HG03139 (cell line): ENCODE measurements around the gene NHERF2.

ENCODE experiments used
- ATAC-seq: cut with Tn5 transposase; IDR thresholded peaks from one replicate; pipeline ENCODE4 v1.9.1; 2021; ENCODE audit not compliant: unreplicated experiment

NHERF2 gene

DNA sequence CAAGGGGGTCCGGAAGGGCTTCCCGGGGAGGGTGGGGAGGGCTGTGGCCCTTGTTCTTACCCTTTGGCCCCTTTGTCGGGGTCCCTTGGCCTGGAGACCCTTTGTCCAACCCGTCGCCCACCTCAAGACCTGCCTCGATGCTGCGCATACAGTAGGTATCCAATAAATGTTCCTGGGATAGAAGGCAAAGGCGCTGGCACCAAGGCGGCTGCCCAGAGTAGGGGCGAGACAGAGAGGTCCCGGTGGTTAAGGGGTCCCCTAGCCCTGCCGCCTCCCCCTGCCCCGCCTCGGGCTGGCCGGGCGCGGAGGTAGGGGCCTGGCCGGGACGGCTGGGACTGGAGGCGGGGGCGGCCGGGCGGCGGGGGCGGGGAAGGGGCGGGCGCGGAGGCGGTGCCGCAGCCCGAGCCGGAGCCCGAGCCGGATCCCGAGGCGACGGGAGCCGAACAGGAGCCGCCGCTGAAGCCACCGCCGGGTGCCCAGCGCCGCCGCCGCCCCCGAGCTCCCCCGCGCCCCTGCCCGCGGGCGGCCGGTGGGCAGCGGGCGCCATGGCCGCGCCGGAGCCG, at the start of gene NHERF2:
NHERF2 (plus strand) TSS at position 442 of the 563 bp plus-strand sequence; CDS start at position 546, 104 bp downstream.
- no peak for ATAC-seq

DNA sequence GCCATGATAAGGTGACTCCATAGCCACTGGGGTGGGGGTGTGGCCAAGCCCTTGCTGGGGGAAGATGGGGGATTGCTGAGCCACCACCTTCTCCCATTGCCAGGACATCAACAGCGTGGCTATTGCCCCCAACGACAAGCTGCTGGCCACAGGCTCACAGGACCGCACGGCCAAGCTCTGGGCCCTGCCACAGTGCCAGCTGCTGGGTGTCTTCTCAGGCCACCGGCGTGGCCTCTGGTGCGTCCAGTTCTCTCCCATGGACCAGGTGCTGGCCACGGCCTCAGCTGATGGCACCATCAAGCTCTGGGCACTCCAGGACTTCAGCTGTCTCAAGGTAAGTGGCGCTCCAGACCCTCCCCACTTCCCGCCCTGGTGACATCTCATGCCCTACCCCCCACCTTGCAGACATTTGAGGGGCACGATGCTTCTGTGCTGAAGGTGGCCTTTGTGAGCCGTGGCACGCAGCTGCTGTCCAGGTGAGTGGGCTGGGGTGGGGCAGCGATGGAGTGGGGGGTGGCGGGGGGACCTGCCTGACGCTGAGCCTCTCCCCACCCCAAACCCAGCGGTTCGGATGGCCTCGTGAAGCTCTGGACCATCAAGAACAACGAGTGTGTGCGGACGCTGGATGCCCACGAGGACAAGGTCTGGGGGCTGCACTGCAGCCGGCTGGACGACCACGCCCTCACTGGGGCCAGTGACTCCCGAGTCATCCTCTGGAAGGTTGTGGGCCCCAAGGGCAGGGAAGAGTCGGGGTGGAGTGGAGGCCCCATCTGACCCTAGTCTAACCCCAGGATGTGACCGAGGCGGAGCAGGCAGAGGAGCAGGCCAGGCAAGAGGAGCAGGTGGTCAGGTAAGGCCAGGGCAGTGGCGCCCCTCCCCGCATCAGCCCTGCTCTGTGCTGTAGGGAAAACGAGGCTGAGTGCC, 49.5 kb upstream of the NHERF2 start:
- no peak for ATAC-seq

DNA sequence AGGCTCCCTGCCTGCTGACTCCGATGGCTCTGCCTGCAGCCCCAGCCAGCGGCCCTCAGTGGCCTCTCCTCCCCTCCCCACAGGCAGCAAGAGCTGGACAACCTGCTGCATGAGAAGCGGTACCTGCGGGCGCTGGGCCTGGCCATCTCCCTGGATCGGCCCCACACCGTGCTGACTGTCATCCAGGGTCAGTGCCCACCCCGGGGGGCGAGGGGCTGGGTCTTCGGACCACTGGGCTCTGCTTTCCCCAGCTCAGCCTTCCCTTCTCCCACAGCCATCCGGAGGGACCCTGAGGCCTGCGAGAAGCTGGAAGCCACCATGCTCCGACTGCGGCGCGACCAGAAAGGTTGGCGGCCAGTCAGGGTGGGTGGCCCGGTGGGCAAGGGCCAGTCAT, 48.8 kb upstream of the NHERF2 start:
- no peak for ATAC-seq

DNA sequence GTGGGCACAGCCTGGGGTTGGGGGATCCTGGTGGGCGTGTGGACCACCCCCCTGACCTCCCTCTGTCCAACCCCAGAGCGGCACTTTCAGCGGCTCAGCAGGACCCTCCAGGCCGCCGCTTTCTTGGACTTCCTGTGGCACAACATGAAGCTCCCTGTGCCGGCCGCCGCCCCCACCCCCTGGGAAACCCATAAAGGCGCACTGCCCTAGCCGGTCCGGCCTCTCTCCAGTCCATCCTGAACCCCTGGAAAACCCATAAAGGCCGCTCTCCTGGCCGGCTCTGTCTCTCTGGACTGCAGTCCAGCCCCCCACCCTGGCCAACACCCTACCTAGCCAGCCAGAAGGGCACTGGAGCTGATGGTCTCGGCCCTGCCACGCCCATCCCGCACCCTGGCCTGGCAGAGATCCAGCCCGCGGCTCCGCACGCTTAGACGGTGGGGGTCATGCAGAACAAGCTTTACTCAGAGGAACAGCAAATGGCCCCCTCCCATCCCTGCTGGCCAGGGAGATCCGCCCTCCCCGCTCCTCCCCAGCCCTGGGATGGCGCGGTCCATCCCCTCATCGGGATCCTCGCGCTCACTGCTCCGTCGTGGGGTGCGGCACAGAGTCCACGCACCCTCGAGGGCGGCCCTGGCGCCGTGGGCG, 48.1 kb upstream of the NHERF2 start:
- no peak for ATAC-seq

DNA sequence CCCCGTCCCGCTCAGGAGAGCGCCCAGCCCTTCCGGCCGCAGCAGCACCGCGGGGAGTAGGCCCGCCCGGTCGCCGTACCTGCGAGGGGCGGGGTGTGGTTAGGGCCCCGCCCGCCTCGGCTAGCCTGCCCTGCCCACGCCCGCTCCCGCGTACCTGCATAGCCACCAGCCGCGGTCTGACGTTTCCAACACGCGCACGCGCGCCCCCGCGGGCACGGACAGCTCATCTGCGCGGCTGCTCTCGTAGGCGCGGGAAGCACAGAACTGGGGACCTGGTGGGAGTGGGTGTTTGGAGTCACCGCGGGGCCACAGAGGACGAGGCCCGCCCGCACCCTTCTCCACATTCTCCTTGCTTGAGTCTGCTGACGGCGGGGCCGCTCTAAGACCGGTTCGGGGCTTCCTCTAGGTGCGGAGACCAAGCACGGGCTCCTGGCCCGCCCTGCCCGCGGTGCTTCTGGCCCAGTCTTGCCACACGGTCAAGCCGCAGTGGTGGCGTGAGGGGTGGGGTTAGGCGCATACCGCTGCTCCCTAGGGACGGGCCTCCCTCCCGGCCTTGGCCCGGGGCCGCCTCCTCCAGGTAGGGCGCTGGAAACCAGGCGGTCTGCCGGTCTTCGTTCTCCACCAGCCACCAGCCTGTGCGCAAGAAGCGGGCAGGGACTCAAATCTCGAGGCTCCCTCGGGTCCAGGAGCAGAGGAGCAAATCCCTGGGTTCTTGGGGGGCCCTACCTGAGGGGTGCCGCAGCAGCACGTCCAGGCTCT, 47.3 kb upstream of the NHERF2 start:
- ATAC-seq: no peak

DNA sequence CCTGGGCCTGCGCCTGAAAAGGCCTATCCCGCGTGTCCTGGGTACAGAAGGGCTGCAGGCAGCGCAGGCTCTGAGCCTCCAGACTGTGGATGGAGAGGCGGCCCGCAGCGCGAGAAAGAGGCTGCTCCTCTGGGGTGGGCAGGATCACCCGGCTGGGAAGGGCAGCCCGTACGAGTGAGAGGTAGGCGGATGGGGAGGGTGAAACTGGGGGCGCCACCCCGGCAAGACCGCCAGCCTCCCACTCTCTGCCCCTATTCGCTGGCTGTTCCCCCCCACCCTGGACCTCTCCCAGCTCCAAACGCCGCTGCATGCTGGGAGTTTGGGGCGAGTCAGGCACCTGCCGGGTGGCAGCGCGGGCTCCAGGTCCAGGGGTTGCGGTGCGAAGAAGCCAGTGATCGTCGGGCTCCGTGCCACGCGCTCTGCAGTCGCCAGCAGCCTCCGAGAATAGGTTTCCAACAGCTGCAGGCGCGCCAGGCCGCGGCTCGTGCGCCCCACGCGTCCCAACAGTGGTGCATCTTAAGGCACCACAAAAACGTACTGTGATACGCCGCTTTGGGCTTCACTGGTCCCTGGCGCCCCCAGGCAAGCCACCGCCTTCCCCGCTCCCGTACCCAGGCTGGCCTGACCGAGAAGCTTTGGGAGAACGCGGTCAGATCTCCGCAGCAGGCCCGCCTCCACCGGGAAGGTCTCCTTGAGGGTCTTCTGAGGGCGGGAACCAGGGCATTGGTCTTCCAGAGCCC, 46.5 kb upstream of the NHERF2 start:
- no peak for ATAC-seq

DNA sequence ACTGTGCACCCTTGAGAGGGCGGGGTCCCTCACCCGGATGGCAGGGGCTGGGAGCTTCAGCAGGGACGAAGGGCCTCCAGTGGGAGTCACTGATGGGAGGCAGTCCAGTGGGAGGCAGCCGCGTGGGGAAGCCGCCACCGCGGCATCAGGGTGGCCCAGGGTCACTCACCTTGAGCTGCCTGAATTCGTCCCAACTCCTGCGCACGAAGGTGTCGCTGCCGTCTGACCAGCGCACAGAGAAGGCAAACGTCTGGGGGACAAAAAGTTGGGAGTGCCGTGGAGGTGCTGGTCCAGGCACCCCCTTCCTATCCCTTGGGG, 46.0 kb upstream of the NHERF2 start:
- ATAC-seq: no peak

DNA sequence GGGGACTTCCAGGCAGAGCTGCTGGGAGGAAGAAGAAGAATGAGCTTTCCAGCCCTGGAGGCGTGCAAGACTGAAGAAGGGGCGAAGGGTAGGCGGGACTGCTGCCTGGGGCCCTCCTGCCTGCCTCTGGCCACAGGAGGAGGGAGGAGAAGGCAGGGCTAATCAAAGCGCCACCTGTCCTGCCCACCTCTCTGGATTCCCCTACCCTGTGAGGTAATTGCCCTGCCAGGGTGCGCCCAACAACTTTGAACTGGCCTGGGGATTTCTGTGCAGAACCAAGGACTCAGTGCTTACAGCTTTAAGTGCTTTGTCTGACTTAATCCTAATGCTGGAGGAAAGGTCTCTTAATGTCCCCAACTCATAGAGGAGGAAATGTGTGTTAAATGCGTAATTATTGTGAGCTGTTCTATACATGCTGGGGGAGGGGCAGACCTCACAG, 45.3 kb upstream of the NHERF2 start, which contains the start of gene NOXO1:
NOXO1 (minus strand) TSS at position 72 of the 439 bp plus-strand sequence. CDS start 290 bp downstream, outside the sequence.
- no peak for ATAC-seq

DNA sequence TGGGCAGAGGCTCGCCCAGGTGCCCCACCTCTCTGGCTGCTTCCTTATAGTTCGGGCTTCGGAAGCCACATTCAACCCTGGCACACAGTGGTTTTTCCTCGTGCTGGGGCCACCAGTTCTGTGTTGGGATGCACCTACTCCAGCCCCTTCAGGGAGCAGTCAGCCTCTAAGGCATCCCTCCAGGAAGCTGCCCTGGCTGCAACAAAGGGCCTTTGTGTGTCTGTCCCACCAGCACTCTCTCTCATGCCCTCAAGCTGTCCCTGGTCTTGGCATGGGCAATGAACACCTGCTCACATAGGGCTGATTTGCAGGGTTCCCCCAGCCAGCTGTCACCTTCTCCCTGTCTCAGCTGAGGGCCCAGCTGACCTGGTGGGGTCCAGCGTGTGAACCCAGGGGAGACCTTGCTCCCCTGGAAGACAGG, 44.7 kb upstream of the NHERF2 start:
- ATAC-seq: no peak

DNA sequence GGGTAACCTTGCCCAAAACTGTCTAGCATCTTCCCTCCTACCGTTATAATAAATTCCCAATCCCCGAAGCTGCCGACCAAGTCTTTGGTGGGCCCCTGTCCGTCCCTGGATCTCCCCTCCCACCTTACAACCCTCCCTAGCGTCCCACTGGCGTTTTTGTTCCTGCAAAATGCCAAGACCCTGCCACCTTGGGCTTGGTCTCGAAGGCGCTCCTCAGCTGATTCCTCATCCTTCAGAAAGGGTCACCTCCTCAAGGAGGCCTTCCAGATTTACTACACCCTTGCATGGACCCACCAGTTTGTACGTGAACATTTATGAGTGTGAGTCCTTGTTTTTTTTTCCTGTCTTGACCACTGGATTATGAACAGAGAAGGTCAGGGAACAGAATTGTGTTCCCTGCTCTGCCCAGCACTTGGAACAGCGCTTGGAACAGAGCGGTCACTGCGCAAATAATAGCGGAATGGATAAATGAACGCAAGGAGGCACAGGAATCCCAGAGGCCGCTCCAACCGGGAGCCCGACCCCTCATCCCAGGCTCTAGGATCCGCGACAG, 43.6 kb upstream of the NHERF2 start:
- no peak for ATAC-seq

DNA sequence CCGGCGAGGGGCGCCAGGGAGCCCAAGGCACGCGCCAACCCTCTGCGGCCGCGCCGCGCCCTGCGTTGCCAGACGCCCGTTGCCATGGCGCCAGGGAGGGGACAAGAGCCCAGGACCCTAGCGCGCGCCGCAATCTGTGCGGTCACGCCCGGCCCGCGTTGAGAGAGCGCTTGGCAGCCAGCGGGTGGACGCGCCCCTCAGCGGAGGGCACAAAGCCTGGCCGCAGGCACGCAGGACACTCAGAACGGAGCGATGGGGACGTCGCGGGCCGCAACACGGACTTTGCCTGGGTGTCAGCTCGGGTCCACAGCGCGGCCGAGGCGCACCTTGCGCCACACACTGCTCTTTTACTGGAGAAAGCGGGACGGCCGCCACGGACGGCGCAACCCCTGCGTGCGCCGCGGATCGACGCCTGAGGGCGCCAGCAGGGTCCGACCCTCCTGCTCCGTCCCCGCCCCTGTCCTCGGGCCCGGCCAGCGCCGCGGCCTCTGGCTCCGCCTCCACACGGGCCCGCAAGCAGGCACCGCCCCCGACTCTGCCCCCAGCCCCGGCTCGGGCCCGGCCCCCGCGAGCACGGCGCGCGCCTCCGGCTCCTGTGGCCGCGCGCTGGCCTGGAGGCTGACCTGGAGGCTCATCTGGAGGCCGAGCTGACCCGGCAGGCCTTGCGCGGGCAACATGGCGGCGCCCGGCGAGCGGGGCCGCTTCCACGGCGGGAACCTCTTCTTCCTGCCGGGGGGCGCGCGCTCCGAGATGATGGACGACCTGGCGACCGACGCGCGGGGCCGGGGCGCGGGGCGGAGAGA, 43.0 kb upstream of the NHERF2 start, which contains the start of gene GFER:
GFER (plus strand) TSS at position 650 of the 803 bp plus-strand sequence; CDS start at position 676, 26 bp downstream.
- peak; percentile 73 for ATAC-seq

DNA sequence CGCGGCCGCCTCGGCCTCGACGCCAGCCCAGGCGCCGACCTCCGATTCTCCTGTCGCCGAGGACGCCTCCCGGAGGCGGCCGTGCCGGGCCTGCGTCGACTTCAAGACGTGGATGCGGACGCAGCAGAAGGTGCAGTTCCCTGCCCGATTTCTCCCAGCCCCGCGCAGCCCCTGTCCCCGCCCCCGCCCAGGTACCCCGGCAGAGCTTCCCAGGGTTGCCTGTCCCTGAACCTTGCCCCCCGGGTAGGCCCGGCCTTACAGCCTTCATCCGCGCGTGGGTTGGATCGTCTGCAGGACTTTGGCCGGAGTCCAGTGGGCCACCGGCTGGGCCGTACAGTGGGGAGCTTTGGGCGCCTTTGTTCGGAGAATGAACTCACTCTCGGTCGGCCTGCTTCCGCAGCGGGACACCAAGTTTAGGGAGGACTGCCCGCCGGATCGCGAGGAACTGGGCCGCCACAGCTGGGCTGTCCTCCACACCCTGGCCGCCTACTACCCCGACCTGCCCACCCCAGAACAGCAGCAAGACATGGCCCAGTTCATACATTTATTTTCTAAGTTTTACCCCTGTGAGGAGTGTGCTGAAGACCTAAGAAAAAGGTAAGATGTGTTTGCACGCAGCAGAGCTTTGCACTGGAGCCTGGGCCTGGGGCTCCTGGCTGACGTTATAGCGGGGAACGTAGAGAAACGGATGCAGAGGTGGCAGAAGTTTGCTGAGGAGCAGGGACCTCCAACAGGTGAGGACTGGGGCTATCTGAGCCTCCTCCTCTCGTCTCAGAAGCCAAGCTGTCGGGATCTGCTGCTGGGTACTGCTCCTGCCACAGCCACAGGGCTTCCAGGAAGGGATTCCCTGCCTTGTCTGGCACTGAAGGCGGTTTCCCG, 42.1 kb upstream of the NHERF2 start:
- ATAC-seq: peak; percentile 5

DNA sequence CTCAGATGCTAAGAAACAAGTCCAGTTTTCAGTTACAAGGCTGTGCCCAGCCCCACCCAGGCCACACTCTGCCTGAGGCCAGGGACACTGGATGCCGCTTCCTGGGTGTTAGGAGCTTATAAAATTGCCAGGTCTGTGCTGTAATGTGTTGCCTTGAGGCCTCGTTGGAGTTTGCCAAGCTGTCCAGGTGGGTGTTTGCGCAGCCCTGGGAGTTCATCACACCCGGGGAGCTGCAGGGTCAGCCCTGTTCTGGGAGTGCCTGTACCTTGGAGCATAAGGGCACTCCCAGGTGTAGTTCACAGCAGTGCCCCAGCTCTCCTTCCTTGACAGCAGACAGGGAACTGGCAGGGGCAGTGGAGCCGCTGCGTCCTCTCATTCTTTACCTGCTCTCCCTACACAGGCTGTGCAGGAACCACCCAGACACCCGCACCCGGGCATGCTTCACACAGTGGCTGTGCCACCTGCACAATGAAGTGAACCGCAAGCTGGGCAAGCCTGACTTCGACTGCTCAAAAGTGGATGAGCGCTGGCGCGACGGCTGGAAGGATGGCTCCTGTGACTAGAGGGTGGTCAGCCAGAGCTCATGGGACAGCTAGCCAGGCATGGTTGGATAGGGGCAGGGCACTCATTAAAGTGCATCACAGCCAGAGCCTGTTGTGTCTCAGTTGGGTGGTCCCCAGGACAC, 41.1 kb upstream of the NHERF2 start:
- ATAC-seq: no peak

DNA sequence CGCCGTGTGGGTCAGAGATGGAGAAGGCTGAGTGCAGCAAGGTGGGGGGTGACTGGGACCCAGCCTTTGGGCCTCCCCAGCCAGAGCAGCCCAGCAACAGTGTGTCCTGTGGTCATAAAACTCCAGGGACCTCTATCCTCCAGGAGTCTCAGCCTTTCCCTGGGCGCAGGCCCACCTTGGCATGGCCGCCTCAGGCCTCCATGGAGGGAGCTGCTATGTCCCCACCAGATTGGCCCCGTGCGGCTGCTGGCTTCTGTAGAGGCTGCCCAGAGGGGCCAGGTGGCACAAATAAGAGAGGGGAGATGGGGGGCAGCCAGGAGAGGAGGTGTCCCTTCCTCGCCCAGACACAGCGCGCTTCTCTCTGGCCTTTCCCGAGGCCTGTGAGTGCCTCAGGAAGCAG, 39.5 kb upstream of the NHERF2 start:
- ATAC-seq: no peak

DNA sequence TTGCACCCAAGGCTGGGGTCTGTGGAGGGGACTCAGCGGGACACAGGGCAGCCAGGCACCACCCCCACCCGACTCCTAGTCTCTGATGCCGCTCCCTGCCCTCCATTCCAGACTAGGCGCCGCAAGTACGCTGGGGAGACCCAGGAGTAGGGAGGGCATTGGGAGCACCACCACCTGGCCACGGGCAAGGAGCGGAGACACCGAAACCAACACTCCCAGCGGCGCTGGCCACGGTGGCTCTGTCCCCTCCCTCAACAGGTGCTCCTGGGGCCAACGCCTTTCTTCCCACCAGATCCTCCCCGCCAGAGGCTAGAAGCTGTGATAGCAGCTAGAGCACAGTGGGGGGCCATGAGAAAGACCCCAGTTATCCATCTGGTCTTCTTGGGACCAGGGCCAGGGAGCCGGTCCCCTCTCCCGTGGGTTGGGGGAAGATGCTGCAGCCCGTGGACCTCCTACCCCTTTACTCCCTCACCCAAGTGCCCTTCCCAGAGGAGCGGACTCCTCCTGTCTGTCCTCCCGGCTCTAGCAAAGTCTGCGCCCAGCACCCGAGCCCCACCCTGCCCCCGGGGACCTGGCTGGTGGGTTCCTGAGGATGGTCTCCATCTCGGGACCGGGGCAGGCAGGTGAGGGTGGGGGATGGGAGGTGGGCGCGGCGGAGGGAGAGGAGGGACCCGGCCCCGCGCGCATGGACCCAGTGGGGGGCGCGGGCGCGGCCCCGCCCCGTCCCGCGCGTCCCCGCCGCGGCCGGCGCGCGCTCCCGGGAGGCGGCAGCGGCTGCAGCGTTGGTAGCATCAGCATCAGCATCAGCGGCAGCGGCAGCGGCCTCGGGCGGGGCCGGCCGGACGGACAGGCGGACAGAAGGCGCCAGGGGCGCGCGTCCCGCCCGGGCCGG, 37.2 kb upstream of the NHERF2 start, which contains the start of gene SYNGR3:
SYNGR3 (plus strand) TSS at position 762 of the 892 bp plus-strand sequence. CDS start 133 bp downstream, outside the sequence.
- no peak for ATAC-seq

DNA sequence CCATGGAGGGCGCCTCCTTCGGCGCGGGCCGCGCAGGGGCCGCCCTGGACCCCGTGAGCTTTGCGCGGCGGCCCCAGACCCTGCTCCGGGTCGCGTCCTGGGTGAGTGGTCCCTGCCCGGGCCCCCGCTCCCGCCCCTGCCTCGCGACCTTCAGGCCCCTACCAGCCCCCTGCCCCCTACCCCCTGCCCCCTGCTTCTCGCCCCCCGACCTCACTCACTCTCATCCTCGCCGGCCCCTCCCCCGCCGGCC, 36.7 kb upstream of the NHERF2 start:
- no peak for ATAC-seq
